Measurements from ENCODE around the gene NANOG. TPM values are rescaled to one million over a fixed set of nuclear protein-coding genes. Genes with fewer than 3 reads are reported as not detected.
"Not testable (repeated sequence)": the region's sequence is repeated elsewhere in the genome, so short reads cannot be mapped to it uniquely, and the experiment has no call there.

The NANOG gene
- polyA plus RNA-seq, 1 of the 3 experiments (the other 2 are of a cell fraction) = not detected

- DNase-seq; CTCF ChIA-PET; H3K4me1 ChIP-seq (ENCODE audit: control insufficient read depth in 1 of 2, insufficient read depth in 2 of 2, low read depth in 1 of 2, low read length in 1 of 2); H3K79me2 ChIP-seq (ENCODE audit: insufficient read depth); H3F3A ChIP-seq (replicated peaks; ENCODE audit: insufficient read depth); H3K9me2 ChIP-seq; H3K4me2 ChIP-seq; H3K9ac ChIP-seq; H3K9me3 ChIP-seq; POLR2A ChIA-PET; H3K27ac ChIP-seq (ENCODE audit: low read depth in 2 of 2, low read length in 1 of 2); H2AFZ ChIP-seq (ENCODE audit: low read depth); H3K4me3 ChIP-seq (ENCODE audit: low read depth in 2 of 2, low read length in 1 of 2); H4K20me1 ChIP-seq (ENCODE audit: insufficient read depth); H3K36me3 ChIP-seq (replicated peaks in 1 of 2; ENCODE audit: control insufficient read depth in 1 of 2, insufficient read depth in 2 of 2, low read length in 1 of 2): not testable (repeated sequence)
- WGBS (ENCODE audit: low lambda C conversion rate) = 4% methylated on average over 2 of the region's 2 CpGs
- peaks cover 74% of the 10 kb centered on the region for H3K27me3 ChIP-seq (ENCODE audit: insufficient read depth)
Measured at GRCh38 chr12:7848098-7848422, 58.9 kb downstream of the NANOG start.

Small RNA genes lying within 50 kb of the gene (small RNA-seq; reads per million reads assigned to genes)
- gene RF00019 = 0 reads per million in 7 experiments

Other genes with a start within 250 kb of the NANOG start
- gene APOBEC1, start 123.5 kb upstream of the NANOG start, polyA plus RNA-seq (2012; rRNA removed) = not detected in 2 replicates
- gene GDF3, start 93.6 kb upstream of the NANOG start, polyA plus RNA-seq (2012; rRNA removed) = not detected in 2 replicates
- not detected in 2 replicates for gene DPPA3, start 78.0 kb upstream of the NANOG start, polyA plus RNA-seq (2012; rRNA removed)
- not detected in 2 replicates for gene CLEC4C, start 42.0 kb upstream of the NANOG start, polyA plus RNA-seq (2012; rRNA removed)
- not detected in 2 replicates for gene NANOGNB, start 24.2 kb upstream of the NANOG start, polyA plus RNA-seq (2012; rRNA removed)
- 0.37 and 0.39 TPM in 2 replicates for gene SLC2A14, start 83.5 kb downstream of the NANOG start, polyA plus RNA-seq (2012; rRNA removed)
- gene SLC2A3, start 146.8 kb downstream of the NANOG start, polyA plus RNA-seq (2012; rRNA removed) = 26.6 and 35.7 TPM in 2 replicates
- 3.0 and 3.4 TPM in 2 replicates for gene FOXJ2, start 243.3 kb downstream of the NANOG start, polyA plus RNA-seq (2012; rRNA removed)